Osteoblast (primary cell): ENCODE data around the gene IDH2. TPM values are rescaled to one million over a fixed set of nuclear protein-coding genes. Genes with fewer than 3 reads are reported as not detected.

Experiments used
- DNase-seq: peaks from one replicate; pipeline ENCODE4 v3.0.0; 2011; ENCODE audit warnings: low spot score, mixed read lengths; ENCODE audit not compliant: insufficient read length; ENCODE audit errors: missing footprints
- H2AFZ ChIP-seq: 2 replicates; pipeline ENCODE4 v1.6.0; 2011; ENCODE audit warnings: mild to moderate bottlenecking, low read length
- H3K27ac ChIP-seq: 2 replicates; pipeline ENCODE4 v1.5.1; 2011; ENCODE audit warnings: mild to moderate bottlenecking, low read depth, low read length, moderate library complexity
- H3K27me3 ChIP-seq: 2 replicates; pipeline ENCODE4 v1.6.0; 2012; ENCODE audit warnings: mild to moderate bottlenecking, control low read depth, inconsistent platforms, low read length, moderate library complexity; ENCODE audit not compliant: insufficient read depth
- H3K36me3 ChIP-seq: 2 replicates; pipeline ENCODE4 v1.5.1; 2011; ENCODE audit warnings: mild to moderate bottlenecking, low read length, control low read depth, moderate library complexity; ENCODE audit not compliant: insufficient read depth
- H3K4me1 ChIP-seq: 2 replicates; pipeline ENCODE4 v1.5.1; 2011; ENCODE audit warnings: mild to moderate bottlenecking, low read length, control low read depth, moderate library complexity; ENCODE audit not compliant: insufficient read depth
- H3K4me2 ChIP-seq: 2 replicates; pipeline ENCODE4 v1.6.0; 2011; ENCODE audit warnings: mild to moderate bottlenecking, low read length; ENCODE audit not compliant: insufficient read depth
- H3K4me3 ChIP-seq: fragments of 200-600 bp; sonication (generic); 3 replicates; pipeline ENCODE4 v1.5.1; 2012; ENCODE audit warnings: mild to moderate bottlenecking, low read length, inconsistent platforms; ENCODE audit not compliant: insufficient read depth
- H3K79me2 ChIP-seq: 2 replicates; pipeline ENCODE4 v1.6.0; 2012; ENCODE audit warnings: mild to moderate bottlenecking, low read length, control low read depth, inconsistent platforms; ENCODE audit not compliant: insufficient read depth
- H3K9me3 ChIP-seq: 2 replicates; pipeline ENCODE4 v1.5.1; 2011; ENCODE audit warnings: low read depth, low read length, control low read depth
- H4K20me1 ChIP-seq: 2 replicates; pipeline ENCODE4 v1.6.0; 2012; ENCODE audit warnings: mild to moderate bottlenecking, low read length, control low read depth; ENCODE audit not compliant: insufficient read depth
- total RNA-seq: library from RNA; depleted of rRNA; stranded (reverse); fragments of >200 nt; gene quantifications from 2 replicates; pipeline ENCODE4 v1.2.3, GENCODE V29; 2012
- TF ChIP-seq, protein P1 (sequence below): IDR thresholded peaks from 2 replicates; pipeline ENCODE4 v1.5.1; 2011; ENCODE audit warnings: mild to moderate bottlenecking, low read depth, low read length, moderate library complexity; ENCODE audit errors: extremely low read depth

IDH2 gene
- total RNA-seq, 1 donor: 51.0 TPM

DNA sequence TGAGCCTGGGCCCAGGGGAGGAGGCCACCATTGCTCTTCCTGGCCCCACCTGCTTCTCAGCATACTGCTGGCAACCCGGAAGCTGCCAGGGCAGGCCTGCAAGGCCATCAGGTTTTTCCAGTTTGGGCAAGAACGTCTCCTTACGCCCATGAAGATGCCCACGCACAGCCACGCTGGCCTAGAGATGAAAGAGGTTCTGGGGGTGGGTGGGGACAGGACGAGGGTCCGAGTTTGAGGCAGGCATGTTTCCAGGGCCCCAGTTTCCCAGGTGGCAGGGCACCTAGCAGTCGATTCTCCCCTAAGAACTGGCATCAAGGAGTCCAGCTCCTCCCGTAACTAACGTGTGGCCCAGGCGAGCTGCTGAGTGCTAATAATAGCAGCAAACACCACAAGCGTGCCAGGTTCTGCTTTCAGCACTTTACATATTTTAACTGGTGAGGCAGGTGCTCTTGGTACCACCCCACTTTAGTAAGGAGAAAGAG is 55.3 kb downstream of the IDH2 start:
- TF ChIP-seq, protein P1, sequence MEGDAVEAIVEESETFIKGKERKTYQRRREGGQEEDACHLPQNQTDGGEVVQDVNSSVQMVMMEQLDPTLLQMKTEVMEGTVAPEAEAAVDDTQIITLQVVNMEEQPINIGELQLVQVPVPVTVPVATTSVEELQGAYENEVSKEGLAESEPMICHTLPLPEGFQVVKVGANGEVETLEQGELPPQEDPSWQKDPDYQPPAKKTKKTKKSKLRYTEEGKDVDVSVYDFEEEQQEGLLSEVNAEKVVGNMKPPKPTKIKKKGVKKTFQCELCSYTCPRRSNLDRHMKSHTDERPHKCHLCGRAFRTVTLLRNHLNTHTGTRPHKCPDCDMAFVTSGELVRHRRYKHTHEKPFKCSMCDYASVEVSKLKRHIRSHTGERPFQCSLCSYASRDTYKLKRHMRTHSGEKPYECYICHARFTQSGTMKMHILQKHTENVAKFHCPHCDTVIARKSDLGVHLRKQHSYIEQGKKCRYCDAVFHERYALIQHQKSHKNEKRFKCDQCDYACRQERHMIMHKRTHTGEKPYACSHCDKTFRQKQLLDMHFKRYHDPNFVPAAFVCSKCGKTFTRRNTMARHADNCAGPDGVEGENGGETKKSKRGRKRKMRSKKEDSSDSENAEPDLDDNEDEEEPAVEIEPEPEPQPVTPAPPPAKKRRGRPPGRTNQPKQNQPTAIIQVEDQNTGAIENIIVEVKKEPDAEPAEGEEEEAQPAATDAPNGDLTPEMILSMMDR: no peak
- Histone ChIP-seq H3K36me3 (no peaks in the 10 kb centered on the region), H4K20me1 (peaks cover 24% of the 10 kb centered on the region), H3K79me2 (peaks cover 18% of the 10 kb centered on the region), H3K27ac (no peak overlapping the region), H3K27me3 (no peaks in the 10 kb centered on the region), H2AFZ (no peak overlapping the region), H3K4me3 (no peak overlapping the region), H3K9me3 (no peaks in the 10 kb centered on the region), H3K4me1 (no peaks in the 10 kb centered on the region), H3K4me2 (no peak overlapping the region)
- DNase-seq: no peak

DNA sequence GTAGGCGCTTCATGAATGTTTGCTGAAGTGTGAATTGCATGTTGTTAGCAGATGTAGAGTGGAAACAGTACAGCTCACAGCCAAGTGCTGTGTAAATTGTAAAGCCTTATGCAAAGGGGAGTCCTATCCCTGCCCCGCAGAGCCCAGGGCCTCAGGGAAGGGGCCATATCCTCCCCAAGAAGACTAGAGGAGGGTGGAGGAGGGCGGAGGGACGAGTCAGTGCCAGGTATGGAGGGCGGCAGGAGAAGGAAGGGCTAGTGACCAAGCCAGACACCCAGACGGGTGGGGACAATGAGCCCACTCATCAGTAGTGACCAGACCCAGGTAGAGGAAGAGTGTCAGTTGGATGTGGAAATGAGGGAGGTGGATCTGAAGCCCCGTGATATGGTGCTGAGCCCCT is 56.0 kb downstream of the IDH2 start:
- no peak overlapping the region for H2AFZ ChIP-seq
- H3K79me2 ChIP-seq: peaks cover 18% of the 10 kb centered on the region
- H3K9me3 ChIP-seq: no peaks in the 10 kb centered on the region
- no peak overlapping the region for H3K27ac ChIP-seq
- TF ChIP-seq, protein P1: no peak
- H3K4me1 ChIP-seq: no peaks in the 10 kb centered on the region
- DNase-seq: no peak
- no peak overlapping the region for H3K4me2 ChIP-seq
- H4K20me1 ChIP-seq: peaks cover 20% of the 10 kb centered on the region
- H3K36me3 ChIP-seq: no peaks in the 10 kb centered on the region
- no peaks in the 10 kb centered on the region for H3K27me3 ChIP-seq
- H3K4me3 ChIP-seq: no peak overlapping the region

DNA sequence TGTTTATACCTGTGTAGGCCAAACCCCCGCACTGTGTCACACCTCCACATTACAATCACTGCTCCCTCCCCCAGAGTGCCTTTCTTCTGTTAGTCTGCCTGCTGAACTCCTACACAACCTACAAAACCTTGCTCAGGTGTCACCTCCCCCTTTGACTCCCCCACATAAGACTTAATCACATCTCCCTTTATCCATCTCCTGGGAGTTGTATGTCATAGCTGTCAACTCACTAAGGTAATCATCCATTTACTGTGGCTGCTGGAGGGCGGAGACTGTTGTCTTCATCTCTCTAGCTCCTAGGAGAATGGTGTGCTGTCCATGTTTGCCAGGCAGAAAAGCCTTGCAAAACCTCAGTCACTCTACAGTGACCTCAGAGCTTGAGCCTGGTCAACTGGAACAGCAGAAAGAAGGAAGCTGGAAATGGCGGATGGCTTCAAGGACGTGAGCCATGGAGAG is 57.3 kb downstream of the IDH2 start:
- TF ChIP-seq, protein P1: no peak
- peaks cover 21% of the 10 kb centered on the region for H3K79me2 ChIP-seq
- H3K36me3 ChIP-seq: no peaks in the 10 kb centered on the region
- H2AFZ ChIP-seq: no peak overlapping the region
- no peak for DNase-seq
- H3K27ac ChIP-seq: no peak overlapping the region
- no peak overlapping the region for H3K4me3 ChIP-seq
- H3K4me2 ChIP-seq: no peak overlapping the region
- no peaks in the 10 kb centered on the region for H3K4me1 ChIP-seq
- H3K27me3 ChIP-seq: no peaks in the 10 kb centered on the region
- H3K9me3 ChIP-seq: no peaks in the 10 kb centered on the region
- H4K20me1 ChIP-seq: peaks cover 17% of the 10 kb centered on the region

DNA sequence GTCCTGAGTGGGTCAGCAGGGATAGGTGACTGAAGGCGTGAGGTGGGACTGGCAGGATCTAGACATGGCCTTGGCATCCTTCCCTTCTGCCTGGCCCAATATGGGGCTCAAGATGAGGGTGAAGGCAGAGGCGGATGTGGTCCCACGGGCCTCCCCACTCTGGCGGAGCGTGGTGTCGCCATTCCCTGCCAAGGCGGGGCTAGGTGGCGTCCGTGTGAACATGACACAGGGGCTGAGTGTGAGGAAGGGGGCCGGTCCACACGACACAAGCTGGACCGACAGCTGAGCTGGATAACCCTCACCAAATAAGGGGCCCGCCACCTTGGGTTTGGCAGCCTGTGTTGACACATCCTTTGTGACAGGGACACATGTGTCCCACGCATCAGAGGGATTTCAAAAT is 58.1 kb downstream of the IDH2 start:
- no peak overlapping the region for H3K4me3 ChIP-seq
- H3K36me3 ChIP-seq: no peaks in the 10 kb centered on the region
- DNase-seq: no peak
- H2AFZ ChIP-seq: no peak overlapping the region
- no peaks in the 10 kb centered on the region for H3K27me3 ChIP-seq
- H3K9me3 ChIP-seq: no peaks in the 10 kb centered on the region
- no peak overlapping the region for H3K4me2 ChIP-seq
- H3K27ac ChIP-seq: no peak overlapping the region
- H3K4me1 ChIP-seq: no peaks in the 10 kb centered on the region
- TF ChIP-seq, protein P1: no peak
- peaks cover 15% of the 10 kb centered on the region for H4K20me1 ChIP-seq
- peaks cover 26% of the 10 kb centered on the region for H3K79me2 ChIP-seq
